Fibroblast of lung (primary cell): ENCODE measurements around the gene EEIG1. TPM values are rescaled to one million over a fixed set of nuclear protein-coding genes. Genes with fewer than 3 reads are reported as not detected.

ENCODE experiments used
- DNase-seq, 2 donors: peaks; one replicate each; pipeline versions ENCODE4 v3.0.0 to v3.0.0-alpha.2; 2010; ENCODE audit warnings: low read depth in 2 of 2
- H2AFZ ChIP-seq: 2 replicates; pipeline ENCODE4 v1.5.1; 2012; ENCODE audit warnings: low read length, control low read depth, inconsistent platforms
- H3K27ac ChIP-seq: 2 replicates; pipeline ENCODE4 v1.5.1; 2011; ENCODE audit warnings: low read length, control low read depth; ENCODE audit not compliant: insufficient read depth
- H3K27me3 ChIP-seq: 2 replicates; pipeline ENCODE4 v1.5.1; 2011; ENCODE audit warnings: mild to moderate bottlenecking, low read length; ENCODE audit not compliant: control insufficient read depth, insufficient read depth
- H3K36me3 ChIP-seq: 2 replicates; pipeline ENCODE4 v1.5.1; 2011; ENCODE audit warnings: low read length; ENCODE audit not compliant: control insufficient read depth, insufficient read depth
- H3K4me1 ChIP-seq: 2 replicates; pipeline ENCODE4 v1.5.1; 2011; ENCODE audit warnings: low read length; ENCODE audit not compliant: control insufficient read depth, insufficient read depth; ENCODE audit errors: extremely low read depth
- H3K4me2 ChIP-seq: 2 replicates; pipeline ENCODE4 v1.5.1; 2011; ENCODE audit warnings: low read length, control low read depth; ENCODE audit not compliant: insufficient read depth; ENCODE audit errors: extremely low read depth
- H3K4me3 ChIP-seq, 4 experiments: fragments of 200-600 bp in 1 of 4; sonication (generic) in 1 of 4; replicated peaks in 1 of 4; 2 replicates each; pipeline ENCODE4 v1.5.1; 2011 to 2016; ENCODE audit warnings: low read length in 4 of 4, low read depth in 3 of 4, mild to moderate bottlenecking in 3 of 4, control low read depth in 2 of 4, inconsistent platforms in 1 of 4, mixed read lengths in 1 of 4; ENCODE audit not compliant: insufficient read depth in 1 of 4; ENCODE audit errors: control extremely low read depth in 1 of 4
- H3K79me2 ChIP-seq: 2 replicates; pipeline ENCODE4 v1.5.1; 2012; ENCODE audit warnings: mild to moderate bottlenecking, low read length, inconsistent platforms; ENCODE audit not compliant: control insufficient read depth, insufficient read depth
- H3K9ac ChIP-seq: 2 replicates; pipeline ENCODE4 v1.5.1; 2011; ENCODE audit warnings: mild to moderate bottlenecking, low read length, control low read depth; ENCODE audit not compliant: insufficient read depth
- H3K9me3 ChIP-seq: 2 replicates; pipeline ENCODE4 v1.5.1; 2012; ENCODE audit warnings: low read depth, low read length; ENCODE audit not compliant: control insufficient read depth, insufficient read depth
- H4K20me1 ChIP-seq: 2 replicates; pipeline ENCODE4 v1.5.1; 2011; ENCODE audit warnings: low read length; ENCODE audit not compliant: control insufficient read depth, insufficient read depth; ENCODE audit errors: extremely low read depth
- EZH2 ChIP-seq: IDR thresholded peaks from 2 replicates; pipeline ENCODE4 v1.5.1; 2012; ENCODE audit warnings: low read length, control low read depth, mild to moderate bottlenecking; ENCODE audit errors: missing control alignments
- polyA plus RNA-seq, 2 donors: library from polyadenylated mRNA; depleted of rRNA in 1 of 2; stranded (reverse) in 1 of 2; unstranded in 1 of 2; fragments of >200 nt; gene quantifications; 2 replicates each; pipeline ENCODE4 v1.2.1, GENCODE V29; 2011 to 2012; ENCODE audit warnings: missing spikeins in 1 of 2
- total RNA-seq: library from RNA; depleted of rRNA; stranded (reverse); fragments of >200 nt; gene quantifications from 2 replicates; pipeline ENCODE4 v1.2.1, GENCODE V29; 2014
- TF ChIP-seq, protein P1 (sequence below), 2 donors: IDR thresholded peaks in 1 of 2; conservative IDR thresholded peaks in 1 of 2; 1 replicate in 1 of 2; 2 replicates in 1 of 2; pipeline ENCODE4 v1.5.1; 2011 to 2012; ENCODE audit warnings: low read length in 2 of 2, control low read depth in 1 of 2, inconsistent platforms in 1 of 2, low read depth in 1 of 2, mild to moderate bottlenecking in 1 of 2

Gene EEIG1
- total and polyA plus RNA-seq, 2 donors (not counting 1 experiment from before 2014, with no cell fraction given), result 12.8 to 13.2 TPM

DNA sequence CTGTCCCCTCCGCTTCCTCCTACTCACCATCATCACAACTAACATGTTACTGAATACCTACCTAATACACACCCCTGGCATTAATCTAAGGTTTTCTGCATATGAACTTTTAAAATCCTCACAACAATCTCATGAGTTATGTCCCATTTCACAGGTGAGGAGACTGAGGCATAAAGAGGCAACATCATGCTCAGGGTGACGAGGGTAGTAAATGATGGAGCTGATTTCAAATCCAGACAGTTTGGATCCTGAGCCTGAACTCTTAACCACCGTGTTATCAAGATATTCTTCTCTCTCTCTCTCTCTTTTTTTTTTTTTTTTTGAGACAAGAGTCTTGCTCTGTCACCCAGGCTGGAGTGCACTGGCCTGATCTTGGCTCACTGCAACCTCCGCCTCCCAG is 12.9 kb upstream of the EEIG1 start:
- Histone ChIP-seq H3K27ac (no peak overlapping the region), H2AFZ (no peak overlapping the region), H3K9ac (no peak overlapping the region), H3K4me3 (no peak overlapping the region), H4K20me1 (no peaks in the 10 kb centered on the region), H3K79me2 (no peaks in the 10 kb centered on the region), H3K4me2 (no peak overlapping the region), H3K9me3 (no peaks in the 10 kb centered on the region), H3K27me3 (no peaks in the 10 kb centered on the region), H3K36me3 (no peaks in the 10 kb centered on the region), H3K4me1 (no peaks in the 10 kb centered on the region)
- DNase-seq, result no peak
- TF ChIP-seq, protein P1, sequence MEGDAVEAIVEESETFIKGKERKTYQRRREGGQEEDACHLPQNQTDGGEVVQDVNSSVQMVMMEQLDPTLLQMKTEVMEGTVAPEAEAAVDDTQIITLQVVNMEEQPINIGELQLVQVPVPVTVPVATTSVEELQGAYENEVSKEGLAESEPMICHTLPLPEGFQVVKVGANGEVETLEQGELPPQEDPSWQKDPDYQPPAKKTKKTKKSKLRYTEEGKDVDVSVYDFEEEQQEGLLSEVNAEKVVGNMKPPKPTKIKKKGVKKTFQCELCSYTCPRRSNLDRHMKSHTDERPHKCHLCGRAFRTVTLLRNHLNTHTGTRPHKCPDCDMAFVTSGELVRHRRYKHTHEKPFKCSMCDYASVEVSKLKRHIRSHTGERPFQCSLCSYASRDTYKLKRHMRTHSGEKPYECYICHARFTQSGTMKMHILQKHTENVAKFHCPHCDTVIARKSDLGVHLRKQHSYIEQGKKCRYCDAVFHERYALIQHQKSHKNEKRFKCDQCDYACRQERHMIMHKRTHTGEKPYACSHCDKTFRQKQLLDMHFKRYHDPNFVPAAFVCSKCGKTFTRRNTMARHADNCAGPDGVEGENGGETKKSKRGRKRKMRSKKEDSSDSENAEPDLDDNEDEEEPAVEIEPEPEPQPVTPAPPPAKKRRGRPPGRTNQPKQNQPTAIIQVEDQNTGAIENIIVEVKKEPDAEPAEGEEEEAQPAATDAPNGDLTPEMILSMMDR (conservative IDR thresholded peaks at IDR 0.05 in 1 of 2, IDR thresholded peaks at IDR 0.05 in 1 of 2; ENCODE audit: low read depth in 1 of 2, low read length in 2 of 2), result no peak
- no peak for TF ChIP-seq EZH2

DNA sequence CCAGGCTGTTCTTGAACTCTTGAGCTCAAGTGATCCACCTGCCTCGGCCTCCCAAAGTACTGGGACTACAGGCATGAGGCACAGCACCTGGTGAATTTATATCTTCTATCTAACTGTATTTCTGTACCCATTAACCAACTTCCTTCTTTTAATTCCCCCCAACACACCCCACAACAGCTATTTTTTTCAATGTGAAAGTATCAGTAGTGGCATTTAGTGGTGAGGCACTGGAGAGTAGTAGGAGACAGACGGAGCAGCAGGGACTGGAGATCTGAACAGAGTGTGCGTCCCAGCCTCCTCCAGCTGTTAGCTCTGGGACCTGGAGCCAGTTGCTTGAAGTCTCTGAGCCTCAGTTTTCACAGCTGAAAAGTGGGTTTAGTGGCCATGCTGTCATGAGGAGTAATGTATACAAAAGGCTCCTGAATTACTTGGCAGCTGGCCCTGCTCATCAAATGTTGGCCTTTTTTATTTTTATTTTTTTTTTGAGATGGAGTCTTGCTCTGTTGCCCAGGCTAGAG is 11.0 kb upstream of the EEIG1 start:
- Histone ChIP-seq H3K27me3 (no peaks in the 10 kb centered on the region), H3K9me3 (no peaks in the 10 kb centered on the region), H3K4me1 (peaks cover 3% of the 10 kb centered on the region), H4K20me1 (no peaks in the 10 kb centered on the region), H3K9ac (no peak overlapping the region), H3K4me3 (no peak overlapping the region), H3K4me2 (no peak overlapping the region), H3K27ac (no peak overlapping the region), H3K79me2 (no peaks in the 10 kb centered on the region), H2AFZ (no peak overlapping the region), H3K36me3 (no peaks in the 10 kb centered on the region)
- TF ChIP-seq, protein P1 (conservative IDR thresholded peaks at IDR 0.05 in 1 of 2, IDR thresholded peaks at IDR 0.05 in 1 of 2; ENCODE audit: low read depth in 1 of 2, low read length in 2 of 2), result no peak
- no peak for TF ChIP-seq EZH2
- no peak for DNase-seq

DNA sequence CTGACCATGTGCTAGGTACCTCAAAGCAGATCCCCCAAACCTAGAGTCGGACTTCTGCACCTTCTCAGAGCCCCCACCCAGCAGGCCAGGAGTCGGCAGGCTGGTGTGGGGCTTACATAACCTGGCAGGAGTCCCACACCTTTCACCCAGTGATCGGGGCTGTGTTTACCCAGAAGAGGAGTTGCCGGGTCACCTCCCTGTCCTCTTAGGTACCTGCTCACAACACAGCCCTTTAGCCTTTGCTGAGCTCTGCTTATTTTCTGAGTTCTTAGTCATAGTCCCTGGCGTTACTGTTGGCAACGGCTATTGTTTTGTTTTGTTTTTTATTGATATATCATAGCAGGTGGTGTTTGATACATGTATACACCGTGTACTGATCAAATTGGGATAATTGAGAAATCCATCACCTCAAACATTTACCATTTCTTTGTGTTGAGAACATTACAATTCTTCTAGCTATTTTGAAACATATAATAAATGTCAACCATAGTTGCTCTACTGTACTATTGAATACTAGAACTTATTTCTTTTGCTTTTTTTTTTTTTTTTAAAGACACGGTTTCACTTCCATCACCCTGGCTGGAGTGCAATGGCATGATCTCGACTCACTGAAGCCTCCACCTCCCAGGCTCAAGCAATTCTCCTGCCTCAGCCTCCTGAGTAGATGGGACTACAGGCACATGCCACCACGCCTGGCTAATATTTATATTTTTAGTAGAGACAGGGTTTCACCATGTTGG is 10.4 kb upstream of the EEIG1 start:
- DNase-seq, result no peak
- no peaks in the 10 kb centered on the region for H3K27me3 ChIP-seq
- peaks cover 3% of the 10 kb centered on the region for H3K4me1 ChIP-seq
- no peak overlapping the region for H2AFZ ChIP-seq
- no peaks in the 10 kb centered on the region for H4K20me1 ChIP-seq
- H3K36me3 ChIP-seq, result no peaks in the 10 kb centered on the region
- no peak overlapping the region for H3K4me2 ChIP-seq
- H3K79me2 ChIP-seq, result no peaks in the 10 kb centered on the region
- H3K9me3 ChIP-seq, result no peaks in the 10 kb centered on the region
- H3K9ac ChIP-seq, result no peak overlapping the region
- H3K27ac ChIP-seq, result no peak overlapping the region
- no peak overlapping the region for H3K4me3 ChIP-seq
- TF ChIP-seq, protein P1 (conservative IDR thresholded peaks at IDR 0.05 in 1 of 2, IDR thresholded peaks at IDR 0.05 in 1 of 2; ENCODE audit: low read depth in 1 of 2, low read length in 2 of 2), result no peak
- TF ChIP-seq EZH2, result no peak
